Activated CD8-positive, alpha-beta memory T cell treated with anti-CD3 and anti-CD28 coated beads, Interleukin-2, amount 10 ng/mL, durations not matched to agents 7 days and 5 days (primary cell): ENCODE data around the gene ISM1. TPM values are rescaled to one million over a fixed set of nuclear protein-coding genes. Genes with fewer than 3 reads are reported as not detected.

Source experiments
- ATAC-seq: fragments of 150-1000 bp; cut with Tn5 transposase; one replicate; pipeline ENCODE4 v1.10.0; 2021; ENCODE audit warnings: moderate library complexity
- CTCF ChIA-PET: fragments of 350-600 bp; sonication (Branson Sonifier 250); formaldehyde crosslinking; loops from one replicate; lab custom pipeline; 2021; ENCODE audit warnings: antibody characterized with exemption; lab: Charles Lee
- DNase-seq: peaks from one replicate; pipeline ENCODE4 v3.0.0-alpha.2; 2020
- H3K27ac Mint-ChIP-seq: one replicate; pipeline ENCODE4 v1.8.0; 2021; ENCODE audit warnings: mild to moderate bottlenecking, mixed read lengths
- H3K27me3 Mint-ChIP-seq: one replicate; pipeline ENCODE4 v1.8.0; 2021; ENCODE audit warnings: mixed read lengths
- H3K36me3 Mint-ChIP-seq: one replicate; pipeline ENCODE4 v1.8.0; 2021; ENCODE audit warnings: mild to moderate bottlenecking, mixed read lengths
- H3K4me1 Mint-ChIP-seq: one replicate; pipeline ENCODE4 v1.8.0; 2021; ENCODE audit warnings: mixed read lengths
- H3K4me3 Mint-ChIP-seq: one replicate; pipeline ENCODE4 v1.8.0; 2021; ENCODE audit warnings: mild to moderate bottlenecking, moderate library complexity, mixed read lengths
- H3K9me3 Mint-ChIP-seq: one replicate; pipeline ENCODE4 v1.8.0; 2022; ENCODE audit warnings: low read depth, mixed read lengths
- total RNA-seq, 2 experiments: library from RNA; stranded (reverse); gene quantifications; one replicate each; pipeline ENCODE4 v1.2.3, GENCODE V29; 2021

Gene ISM1
- total RNA-seq, 2 experiments from 2014 or later: 0.12 to 0.23 TPM

- Mint-ChIP-seq H3K9me3 (no peaks in the 10 kb centered on the region), H3K36me3 (peaks cover 4% of the 10 kb centered on the region), H3K4me1 (peaks cover 22% of the 10 kb centered on the region), H3K4me3 (no peak overlapping the region), H3K27ac (no peak overlapping the region), H3K27me3 (peaks cover 13% of the 10 kb centered on the region)
- ATAC-seq (no peak), DNase-seq (no peak)
- CTCF ChIA-PET: no interaction called here
These were observed 30.2 kb downstream of the ISM1 start for GRCh38 chr20:13251106-13251903.

- CTCF ChIA-PET: no interaction called here
- no peak for ATAC-seq
- Mint-ChIP-seq H3K27me3 (peaks cover 13% of the 10 kb centered on the region), H3K4me3 (no peak overlapping the region), H3K27ac (no peak overlapping the region), H3K4me1 (peaks cover 20% of the 10 kb centered on the region), H3K36me3 (peaks cover 4% of the 10 kb centered on the region), H3K9me3 (no peaks in the 10 kb centered on the region)
- DNase-seq: no peak
These were observed 30.8 kb downstream of the ISM1 start for GRCh38 chr20:13251904-13252297.

- ATAC-seq: no peak
- H3K36me3 Mint-ChIP-seq: no peaks in the 10 kb centered on the region
- no peak overlapping the region for H3K27ac Mint-ChIP-seq
- no peaks in the 10 kb centered on the region for H3K4me1 Mint-ChIP-seq
- peaks cover 10% of the 10 kb centered on the region for H3K27me3 Mint-ChIP-seq
- CTCF ChIA-PET: no interaction called here
- no peaks in the 10 kb centered on the region for H3K9me3 Mint-ChIP-seq
- DNase-seq: no peak
- no peak overlapping the region for H3K4me3 Mint-ChIP-seq
These were observed 34.3 kb downstream of the ISM1 start for GRCh38 chr20:13255356-13255755.

DNA sequence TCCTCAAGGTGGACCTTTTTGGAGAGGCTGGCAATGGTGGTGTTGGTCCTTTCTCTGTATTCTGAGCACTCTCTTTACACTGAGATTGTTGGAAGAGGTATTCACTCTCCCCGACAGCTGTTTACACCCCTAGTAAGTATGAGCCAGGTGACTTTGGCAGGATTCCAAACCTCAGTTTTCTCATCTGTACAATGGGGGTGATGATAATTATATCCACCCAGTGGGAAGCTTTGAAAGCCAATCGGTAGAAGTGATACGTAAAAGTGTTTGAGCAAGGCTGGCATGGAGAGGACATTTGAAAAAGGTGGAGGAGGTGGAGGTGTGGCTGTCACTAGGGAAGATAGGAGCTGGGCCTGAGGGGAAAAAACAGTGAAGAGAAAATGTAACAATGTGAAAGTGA is 35.5 kb downstream of the ISM1 start:
- CTCF ChIA-PET: no interaction called here
- Mint-ChIP-seq H3K27me3 (peaks cover 5% of the 10 kb centered on the region), H3K36me3 (no peaks in the 10 kb centered on the region), H3K9me3 (no peaks in the 10 kb centered on the region), H3K4me1 (no peaks in the 10 kb centered on the region), H3K27ac (no peak overlapping the region), H3K4me3 (no peak overlapping the region)
- ATAC-seq (no peak), DNase-seq (no peak)

GRCh38 chr20:13259921-13260320 is 38.8 kb downstream of the ISM1 start:
- Mint-ChIP-seq H3K4me3 (no peak overlapping the region), H3K9me3 (no peaks in the 10 kb centered on the region), H3K36me3 (no peaks in the 10 kb centered on the region), H3K27ac (no peak overlapping the region), H3K27me3 (peaks cover 3% of the 10 kb centered on the region), H3K4me1 (no peaks in the 10 kb centered on the region)
- no peak for DNase-seq
- no peak for ATAC-seq
- CTCF ChIA-PET: interaction anchor here (2.1 to 2.8 kb wide), 2 partner anchors 11 to 140 kb away, joined by 5 to 22 read pairs; no protein-coding TSS in a partner anchor

GRCh38 chr20:13260650-13261279 is 39.7 kb downstream of the ISM1 start:
- no peak overlapping the region for H3K27ac Mint-ChIP-seq
- DNase-seq (no peak), ATAC-seq (no peak)
- no peaks in the 10 kb centered on the region for H3K4me1 Mint-ChIP-seq
- H3K36me3 Mint-ChIP-seq: no peaks in the 10 kb centered on the region
- H3K27me3 Mint-ChIP-seq: peaks cover 5% of the 10 kb centered on the region
- H3K9me3 Mint-ChIP-seq: no peaks in the 10 kb centered on the region
- no peak overlapping the region for H3K4me3 Mint-ChIP-seq
- CTCF ChIA-PET: interaction anchor here (0.9 to 2.8 kb wide), 3 partner anchors 12 to 287 kb away, joined by 3 to 22 read pairs (median 5); no protein-coding TSS in a partner anchor

DNA sequence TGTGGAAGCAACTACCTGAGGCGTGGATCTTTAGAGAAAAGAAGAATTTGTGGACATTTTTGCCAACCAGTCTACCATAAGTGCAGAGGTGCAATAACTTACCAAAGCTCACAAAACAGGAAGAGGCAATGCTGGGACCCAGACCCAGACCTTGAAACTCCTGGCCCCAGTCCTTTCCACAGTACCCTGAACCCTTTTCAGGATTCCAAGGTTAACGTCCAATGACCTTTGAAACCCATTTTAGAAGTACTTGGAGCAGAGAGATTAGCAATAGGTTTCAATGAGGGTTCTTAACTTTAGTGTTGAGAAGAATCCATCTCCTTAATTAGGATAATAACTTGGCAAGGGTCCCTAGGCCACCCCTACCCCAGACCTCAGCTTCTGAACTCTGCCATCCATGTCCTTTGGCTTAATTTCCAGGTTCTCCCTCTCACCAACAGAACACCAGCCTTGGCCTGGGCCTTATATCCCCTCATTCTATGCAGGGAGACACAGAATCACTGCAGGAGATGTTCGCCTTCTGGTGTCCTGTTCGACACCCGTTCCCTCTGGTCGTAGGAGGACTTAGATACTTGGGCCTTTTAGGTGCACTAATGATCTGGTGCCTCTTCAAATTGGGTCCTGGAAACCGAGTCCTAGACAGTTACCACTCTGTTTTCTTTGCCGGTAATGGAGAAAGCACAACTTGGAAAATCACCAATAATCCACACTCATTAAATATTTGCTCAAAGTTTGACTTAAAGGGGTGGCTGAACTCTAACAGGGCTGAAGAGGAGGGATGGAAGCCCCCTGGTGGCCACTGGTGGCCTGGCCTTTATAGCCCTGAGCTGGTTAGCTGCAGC is 40.6 kb downstream of the ISM1 start:
- ATAC-seq (peak; percentile 89), DNase-seq (peak; percentile 62)
- H3K9me3 Mint-ChIP-seq: no peaks in the 10 kb centered on the region
- no peak overlapping the region for H3K4me3 Mint-ChIP-seq
- no peaks in the 10 kb centered on the region for H3K36me3 Mint-ChIP-seq
- H3K4me1 Mint-ChIP-seq: no peaks in the 10 kb centered on the region
- CTCF ChIA-PET: interaction anchor here (0.7 to 2.8 kb wide), 5 partner anchors 13 to 286 kb away, joined by 3 to 22 read pairs (median 3); no protein-coding TSS in a partner anchor
- H3K27ac Mint-ChIP-seq: no peak overlapping the region
- peaks cover 4% of the 10 kb centered on the region for H3K27me3 Mint-ChIP-seq

GRCh38 chr20:13262302-13262650 is 41.2 kb downstream of the ISM1 start:
- CTCF ChIA-PET: interaction anchor here (0.7 to 2.8 kb wide), 3 partner anchors 41 to 145 kb away, joined by 3 to 22 read pairs (median 3); no protein-coding TSS in a partner anchor
- Mint-ChIP-seq H3K36me3 (no peaks in the 10 kb centered on the region), H3K27ac (no peak overlapping the region), H3K27me3 (peaks cover 4% of the 10 kb centered on the region), H3K4me1 (no peaks in the 10 kb centered on the region), H3K9me3 (no peaks in the 10 kb centered on the region), H3K4me3 (no peak overlapping the region)
- no peak for DNase-seq
- no peak for ATAC-seq

- ATAC-seq (no peak), DNase-seq (no peak)
- no peaks in the 10 kb centered on the region for H3K4me1 Mint-ChIP-seq
- H3K9me3 Mint-ChIP-seq: no peaks in the 10 kb centered on the region
- H3K27ac Mint-ChIP-seq: no peak overlapping the region
- CTCF ChIA-PET: interaction anchor here (0.7 to 2.8 kb wide), 3 partner anchors 40 to 145 kb away, joined by 3 to 22 read pairs (median 3); no protein-coding TSS in a partner anchor
- H3K4me3 Mint-ChIP-seq: no peak overlapping the region
- H3K27me3 Mint-ChIP-seq: peaks cover 4% of the 10 kb centered on the region
- H3K36me3 Mint-ChIP-seq: no peaks in the 10 kb centered on the region
These were observed 41.7 kb downstream of the ISM1 start for GRCh38 chr20:13262671-13263360.

- Mint-ChIP-seq H3K27me3 (peaks cover 7% of the 10 kb centered on the region), H3K4me3 (no peak overlapping the region), H3K9me3 (no peaks in the 10 kb centered on the region), H3K36me3 (no peaks in the 10 kb centered on the region), H3K4me1 (no peaks in the 10 kb centered on the region), H3K27ac (no peak overlapping the region)
- DNase-seq (no peak), ATAC-seq (no peak)
- CTCF ChIA-PET: no interaction called here
These were observed 42.4 kb downstream of the ISM1 start for GRCh38 chr20:13263451-13263850.

DNA sequence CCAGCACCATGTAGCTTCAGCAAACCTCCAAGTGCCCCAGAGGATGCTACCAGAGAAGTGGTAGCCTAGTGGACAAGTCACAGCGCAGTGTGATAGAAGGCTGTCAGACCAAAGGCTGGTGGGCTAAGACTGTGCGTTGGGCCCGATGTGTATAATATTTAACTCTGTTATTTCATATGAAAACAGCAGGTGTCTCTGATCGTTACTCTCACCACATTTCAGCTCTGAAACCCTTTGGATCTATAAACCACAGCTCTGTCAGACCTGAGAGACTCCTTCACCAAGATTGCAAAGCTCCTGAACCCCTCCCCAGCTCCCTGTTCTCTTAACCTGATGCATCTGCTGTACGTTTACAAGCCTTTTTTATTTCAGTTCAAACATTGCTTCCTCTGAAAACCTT is 43.8 kb downstream of the ISM1 start:
- no peaks in the 10 kb centered on the region for H3K9me3 Mint-ChIP-seq
- CTCF ChIA-PET: no interaction called here
- H3K27ac Mint-ChIP-seq: no peak overlapping the region
- no peak for ATAC-seq
- H3K27me3 Mint-ChIP-seq: peaks cover 9% of the 10 kb centered on the region
- H3K36me3 Mint-ChIP-seq: no peaks in the 10 kb centered on the region
- DNase-seq: no peak
- no peaks in the 10 kb centered on the region for H3K4me1 Mint-ChIP-seq
- no peak overlapping the region for H3K4me3 Mint-ChIP-seq

DNA sequence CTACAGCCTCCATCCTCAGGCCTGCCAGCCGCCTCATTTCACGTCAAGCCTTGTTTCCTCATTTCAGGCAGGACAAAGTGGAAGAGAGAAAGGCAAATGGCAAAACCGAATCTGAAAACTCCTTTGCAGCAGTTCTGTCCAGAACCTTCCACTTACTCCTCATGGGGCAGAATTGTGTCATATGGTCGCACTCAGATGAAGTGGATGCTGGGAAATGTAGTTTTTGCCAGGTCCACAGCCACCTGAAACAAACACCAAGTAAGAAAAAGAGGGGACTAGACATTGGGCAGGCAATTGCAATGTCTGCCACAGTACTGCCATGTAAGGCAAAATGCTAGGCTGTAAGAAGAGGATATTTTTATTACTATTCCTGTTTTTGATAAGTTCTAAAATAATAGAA is 44.9 kb downstream of the ISM1 start:
- Mint-ChIP-seq H3K4me1 (no peaks in the 10 kb centered on the region), H3K36me3 (no peaks in the 10 kb centered on the region), H3K27ac (no peak overlapping the region), H3K27me3 (peaks cover 14% of the 10 kb centered on the region), H3K4me3 (no peak overlapping the region), H3K9me3 (no peaks in the 10 kb centered on the region)
- CTCF ChIA-PET: no interaction called here
- DNase-seq: no peak
- no peak for ATAC-seq

DNA sequence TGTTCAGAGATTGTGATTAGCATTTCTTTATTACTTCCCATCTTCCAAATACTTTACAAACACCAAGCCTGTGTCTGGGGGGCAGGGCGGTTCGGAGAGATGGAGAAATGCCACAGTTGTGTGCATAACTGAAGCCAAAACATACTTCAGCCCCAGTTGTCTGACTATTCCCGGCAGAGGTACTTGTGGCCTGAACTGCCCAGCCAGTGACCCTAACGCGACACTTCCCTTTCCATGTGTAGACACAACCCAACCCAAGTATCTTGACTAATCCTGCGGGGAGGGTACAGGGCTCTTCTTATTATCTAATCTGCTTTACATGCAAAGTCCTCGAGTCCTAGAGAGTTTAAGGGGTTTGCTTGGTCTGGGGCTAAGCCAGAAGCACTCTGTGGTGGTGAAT is 46.2 kb downstream of the ISM1 start:
- Mint-ChIP-seq H3K27ac (no peak overlapping the region), H3K4me1 (no peaks in the 10 kb centered on the region), H3K9me3 (no peaks in the 10 kb centered on the region), H3K4me3 (no peak overlapping the region), H3K27me3 (peaks cover 14% of the 10 kb centered on the region), H3K36me3 (no peaks in the 10 kb centered on the region)
- ATAC-seq: no peak
- no peak for DNase-seq
- CTCF ChIA-PET: no interaction called here
